H1 (cell line): ENCODE measurements around the gene GPRIN3. TPM values are rescaled to one million over a fixed set of nuclear protein-coding genes. Genes with fewer than 3 reads are reported as not detected.

Experiments used
- CTCF ChIA-PET: fragments of 300-600 bp; sonication (Branson Sonifier 250); formaldehyde crosslinking; loops from one replicate; lab custom pipeline; 2021; ENCODE audit not compliant: partially characterized antibody; lab: Charles Lee
- POLR2A ChIA-PET: fragments of 300-600 bp; sonication (Branson Sonifier 250); formaldehyde crosslinking; loops from one replicate; lab custom pipeline; 2021; ENCODE audit warnings: inconsistent platforms; ENCODE audit not compliant: partially characterized antibody; lab: Charles Lee
- DNase-seq, 2 experiments: peaks; one replicate each; pipeline versions ENCODE4 v3.0.0 to v3.0.0-alpha.2; 2010 to 2022; ENCODE audit warnings: low spot score in 2 of 2, low read depth in 1 of 2, mixed read lengths in 1 of 2
- FAIRE-seq: peaks from 2 replicates; lab custom pipeline; 2011; peaks lifted over from hg19 to GRCh38; lab: Jason Lieb, UNC
- H2AFZ ChIP-seq: 2 replicates; pipeline ENCODE4 v1.8.1; 2012; ENCODE audit warnings: low read length, inconsistent platforms
- H2AK5ac ChIP-seq: 2 replicates; pipeline ENCODE4 v1.6.1; 2013; ENCODE audit warnings: low read depth, low read length
- H2BK120ac ChIP-seq: replicated peaks from 2 replicates; pipeline ENCODE3; 2013; ENCODE audit warnings: low read depth, low read length, inconsistent platforms
- H2BK12ac ChIP-seq: 2 replicates; pipeline ENCODE4 v1.6.1; 2013; ENCODE audit warnings: low read depth, low read length
- H2BK15ac ChIP-seq: 2 replicates; pipeline ENCODE4 v1.6.1; 2013; ENCODE audit warnings: low read length
- H2BK20ac ChIP-seq: 2 replicates; pipeline ENCODE4 v1.6.1; 2013; ENCODE audit warnings: low read length
- H2BK5ac ChIP-seq: 2 replicates; pipeline ENCODE4 v1.6.1; 2013; ENCODE audit warnings: low read depth, low read length
- H3K14ac ChIP-seq: 2 replicates; pipeline ENCODE4 v1.6.1; 2013; ENCODE audit warnings: inconsistent platforms; ENCODE audit not compliant: insufficient read length
- H3K18ac ChIP-seq: 2 replicates; pipeline ENCODE4 v1.6.1; 2013; ENCODE audit warnings: low read length; ENCODE audit errors: extremely low read depth
- H3K23ac ChIP-seq: 2 replicates; pipeline ENCODE4 v1.6.1; 2013; ENCODE audit warnings: inconsistent platforms; ENCODE audit not compliant: insufficient read length
- H3K23me2 ChIP-seq: 2 replicates; pipeline ENCODE4 v1.6.1; 2013; ENCODE audit warnings: low read depth, low read length
- H3K27ac ChIP-seq: 2 replicates; pipeline ENCODE4 v1.6.1; 2011; ENCODE audit warnings: low read depth, low read length, inconsistent platforms
- H3K27me3 ChIP-seq, 4 experiments: replicated peaks in 1 of 4; 1 replicate in 1 of 4; 2 replicates in 3 of 4; pipeline versions ENCODE4 v1.6.1 to v1.8.1; 2011 to 2013; ENCODE audit warnings: low read length in 3 of 4, mild to moderate bottlenecking in 3 of 4, inconsistent platforms in 2 of 4, mixed read lengths in 2 of 4, moderate library complexity in 1 of 4; ENCODE audit not compliant: control insufficient read depth in 3 of 4, insufficient read depth in 3 of 4; ENCODE audit errors: extremely low read depth in 1 of 4
- H3K36me3 ChIP-seq, 4 experiments: 2 replicates each; pipeline versions ENCODE4 v1.6.1 to v1.8.1; 2011 to 2013; ENCODE audit warnings: mild to moderate bottlenecking in 4 of 4, low read length in 3 of 4, moderate library complexity in 2 of 4, control low read depth in 1 of 4, inconsistent platforms in 1 of 4; ENCODE audit not compliant: insufficient read depth in 4 of 4, control insufficient read depth in 2 of 4
- H3K4ac ChIP-seq: replicated peaks from 2 replicates; pipeline ENCODE3; 2013; ENCODE audit warnings: low read length, low read depth, mixed read lengths, inconsistent platforms; ENCODE audit not compliant: insufficient read length
- H3K4me1 ChIP-seq, 4 experiments: replicated peaks in 1 of 4; 1 replicate in 1 of 4; 2 replicates in 3 of 4; pipeline versions ENCODE4 v1.6.1 to v1.8.1; 2011 to 2013; ENCODE audit warnings: low read length in 3 of 4, inconsistent platforms in 2 of 4, mixed read lengths in 1 of 4; ENCODE audit not compliant: insufficient read depth in 4 of 4, control insufficient read depth in 3 of 4
- H3K4me2 ChIP-seq, 2 experiments: 2 replicates each; pipeline versions ENCODE4 v1.6.1 to v1.8.1; 2011 to 2013; ENCODE audit warnings: low read depth in 2 of 2, low read length in 2 of 2, control low read depth in 1 of 2, inconsistent platforms in 1 of 2, mild to moderate bottlenecking in 1 of 2; ENCODE audit not compliant: insufficient read depth in 1 of 2
- H3K4me3 ChIP-seq, 4 experiments: fragments of 200-600, 300-600 bp in 1 of 4; sonication (generic), shearing (Covaris generic), sonication (Bioruptor Twin) in 1 of 4; 2 replicates each; pipeline versions ENCODE4 v1.5.1 to v1.8.1; 2011 to 2016; ENCODE audit warnings: low read length in 4 of 4, low read depth in 3 of 4, control low read depth in 2 of 4, inconsistent platforms in 2 of 4, mild to moderate bottlenecking in 2 of 4, mixed read lengths in 1 of 4, moderate library complexity in 1 of 4; ENCODE audit not compliant: insufficient read depth in 2 of 4; ENCODE audit errors: extremely low read depth in 1 of 4
- H3K56ac ChIP-seq: replicated peaks from 2 replicates; pipeline ENCODE3; 2013; ENCODE audit warnings: low read depth, mild to moderate bottlenecking, mixed read lengths, low read length, inconsistent platforms; ENCODE audit not compliant: insufficient read length
- H3K79me1 ChIP-seq: 2 replicates; pipeline ENCODE4 v1.6.1; 2013; ENCODE audit warnings: low read depth, low read length, control low read depth
- H3K79me2 ChIP-seq, 2 experiments: 2 replicates each; pipeline versions ENCODE4 v1.6.1 to v1.8.1; 2012 to 2013; ENCODE audit warnings: low read length in 2 of 2, mild to moderate bottlenecking in 2 of 2, inconsistent platforms in 1 of 2; ENCODE audit not compliant: insufficient read depth in 2 of 2, control insufficient read depth in 1 of 2
- H3K9ac ChIP-seq, 4 experiments: replicated peaks in 1 of 4; 1 replicate in 1 of 4; 2 replicates in 3 of 4; pipeline versions ENCODE4 v1.6.1 to v1.8.1; 2011 to 2013; ENCODE audit warnings: low read depth in 3 of 4, low read length in 3 of 4, control low read depth in 2 of 4, mild to moderate bottlenecking in 2 of 4, moderate library complexity in 2 of 4, inconsistent platforms in 1 of 4; ENCODE audit errors: extremely low read depth in 1 of 4
- H3K9me3 ChIP-seq, 2 experiments: 2 replicates each; pipeline versions ENCODE4 v1.6.1 to v1.8.1; 2012 to 2013; ENCODE audit warnings: mild to moderate bottlenecking in 2 of 2, moderate library complexity in 2 of 2, control low read depth in 1 of 2, inconsistent platforms in 1 of 2, low read depth in 1 of 2, low read length in 1 of 2, mixed read lengths in 1 of 2; ENCODE audit not compliant: insufficient read depth in 2 of 2
- H4K20me1 ChIP-seq, 2 experiments: replicated peaks in 1 of 2; 2 replicates each; pipeline versions ENCODE3 to v1.8.1; 2011 to 2013; ENCODE audit warnings: inconsistent platforms in 2 of 2, low read length in 2 of 2, mild to moderate bottlenecking in 1 of 2; ENCODE audit not compliant: insufficient read depth in 2 of 2, control insufficient read depth in 1 of 2
- H4K5ac ChIP-seq: 2 replicates; pipeline ENCODE4 v1.6.1; 2013; ENCODE audit warnings: low read length, low read depth, mixed read lengths, inconsistent platforms; ENCODE audit not compliant: insufficient read length
- H4K8ac ChIP-seq: 2 replicates; pipeline ENCODE4 v1.8.0; 2013; ENCODE audit warnings: mild to moderate bottlenecking, moderate library complexity, low read length, inconsistent platforms; ENCODE audit not compliant: insufficient read depth; ENCODE audit errors: extremely low read depth
- H4K91ac ChIP-seq: replicated peaks from 2 replicates; pipeline ENCODE3; 2013; ENCODE audit warnings: low read length, mixed read lengths, inconsistent platforms; ENCODE audit not compliant: insufficient read length
- BRCA1 ChIP-seq: IDR thresholded peaks from 2 replicates; pipeline ENCODE4 v1.6.1; 2012; ENCODE audit warnings: low read depth, low read length, improper control_type of control experiment
- CBX5 ChIP-seq: fragments of 300-800, 300-1000 bp; sonication (generic); IDR thresholded peaks from 2 replicates; pipeline ENCODE4 v1.7.1; 2016; ENCODE audit warnings: antibody characterized with exemption, low read length, low read depth
- CHD1 ChIP-seq: IDR thresholded peaks from 2 replicates; pipeline ENCODE4 v1.6.1; 2012; ENCODE audit warnings: low read depth, low read length, improper control_type of control experiment
- CHD2 ChIP-seq: IDR thresholded peaks from 2 replicates; pipeline ENCODE4 v1.6.1; 2012; ENCODE audit warnings: low read length, improper control_type of control experiment
- E2F6 ChIP-seq: IDR thresholded peaks from 2 replicates; pipeline ENCODE4 v1.6.1; 2012; ENCODE audit warnings: inconsistent platforms
- EGR1 ChIP-seq: IDR thresholded peaks from 2 replicates; pipeline ENCODE4 v1.6.1; 2011; ENCODE audit warnings: low read depth, low read length, borderline replicate concordance
- NANOG ChIP-seq: IDR thresholded peaks from 2 replicates; pipeline ENCODE4 v1.6.1; 2011; ENCODE audit warnings: low read length, low read depth, mild to moderate bottlenecking, inconsistent platforms; ENCODE audit not compliant: insufficient read depth, poor library complexity, severe bottlenecking
- RAD21 ChIP-seq, 2 experiments: IDR thresholded peaks in 1 of 2; conservative IDR thresholded peaks in 1 of 2; 2 replicates each; pipeline ENCODE4 v1.6.1; 2011; ENCODE audit warnings: low read depth in 2 of 2, low read length in 2 of 2, improper control_type of control experiment in 1 of 2, inconsistent platforms in 1 of 2, mild to moderate bottlenecking in 1 of 2, moderate library complexity in 1 of 2
- RBBP5 ChIP-seq: IDR thresholded peaks from 2 replicates; pipeline ENCODE4 v1.7.1; 2012; ENCODE audit warnings: low read depth, mild to moderate bottlenecking, inconsistent platforms, low read length, moderate library complexity, borderline replicate concordance
- SAP30 ChIP-seq: fragments of 300-600 bp; sonication (generic); IDR thresholded peaks from 2 replicates; pipeline ENCODE4 v1.7.1; 2012; ENCODE audit warnings: low read length, moderate library complexity, mild to moderate bottlenecking, inconsistent platforms; ENCODE audit not compliant: insufficient read depth, insufficient replicate concordance
- SUZ12 ChIP-seq: fragments of 200-600 bp; sonication (generic); IDR thresholded peaks from 2 replicates; pipeline ENCODE4 v1.6.1; 2012; ENCODE audit warnings: mild to moderate bottlenecking, inconsistent platforms, low read length, moderate library complexity, mixed read lengths
- USF2 ChIP-seq: IDR thresholded peaks from 2 replicates; pipeline ENCODE4 v1.6.1; 2011; ENCODE audit warnings: low read length, improper control_type of control experiment
- polyA plus RNA-seq, 7 experiments: library from polyadenylated mRNA; depleted of rRNA in 3 of 7; stranded (reverse) in 5 of 7; unstranded in 2 of 7; fragments of >200 nt in 5 of 7; fragments of 200-250 nt in 2 of 7; gene quantifications; 1 replicate in 5 of 7; 2 replicates in 1 of 7; 4 replicates in 1 of 7; pipeline versions ENCODE4 v1.2.1 to v1.2.3, GENCODE V29; 2011 to 2013; ENCODE audit warnings: missing spikeins in 2 of 7, mixed read lengths in 2 of 7
- total RNA-seq: library from RNA; stranded (reverse); fragmentation: NEBNext Ultra II Directional; extraction: Animal tissue kit (Norgen Biotek cat#: 25700); gene quantifications from 2 replicates; pipeline ENCODE4 v1.2.1, GENCODE V29; 2021

Gene GPRIN3
- total and polyA plus RNA-seq, 2 of the 8 experiments (the other 6 are each of a cell fraction or from before 2014, with no cell fraction given) = 0.17 to 1.4 TPM

- Histone ChIP-seq H2BK5ac (no peak overlapping the region), H3K27ac (no peak overlapping the region), H3K79me2 (no peaks in the 10 kb centered on the region), H3K4me3 (no peak overlapping the region), H3K9ac (no peak overlapping the region), H3K4me1 (no peaks in the 10 kb centered on the region), H3K18ac (no peak overlapping the region), H3K23me2 (no peaks in the 10 kb centered on the region), H2AK5ac (no peak overlapping the region), H3K27me3 (no peaks in the 10 kb centered on the region), H2BK20ac (no peak overlapping the region), H4K20me1 (no peaks in the 10 kb centered on the region), H3K4ac (no peak overlapping the region), H2AFZ (no peak overlapping the region), H3K23ac (no peak overlapping the region), H4K5ac (no peak overlapping the region), H2BK12ac (no peak overlapping the region), H4K8ac (no peak overlapping the region), H2BK15ac (no peak overlapping the region), H3K4me2 (no peak overlapping the region), H3K79me1 (no peaks in the 10 kb centered on the region), H3K14ac (no peak overlapping the region), H3K9me3 (no peaks in the 10 kb centered on the region; a peak in 2 of 4 replicates), H3K56ac (no peak overlapping the region), H4K91ac (no peak overlapping the region), H2BK120ac (no peak overlapping the region), H3K36me3 (no peaks in the 10 kb centered on the region)
- FAIRE-seq = no peak
- CTCF ChIA-PET = interaction anchor here (1.6 kb wide), 1 partner anchor 50 kb away, joined by 4 read pairs; no protein-coding TSS in a partner anchor
- no peak for TF ChIP-seq CHD1
- TF ChIP-seq RAD21 (IDR thresholded peaks at IDR 0.05 in 1 of 2, conservative IDR thresholded peaks at IDR 0.05 in 1 of 2; ENCODE audit: low read depth in 2 of 2, low read length in 2 of 2) = no peak
- TF ChIP-seq SUZ12 = no peak
- no peak for TF ChIP-seq E2F6
- no peak for TF ChIP-seq EGR1
- TF ChIP-seq USF2 = no peak
- no peak for TF ChIP-seq CHD2
- no peak for TF ChIP-seq CBX5
- no peak for TF ChIP-seq RBBP5
- TF ChIP-seq BRCA1 = no peak
- TF ChIP-seq SAP30 = no peak
- no peak for TF ChIP-seq NANOG
- POLR2A ChIA-PET = no interaction called here
- no peak for DNase-seq
These were observed 31.3 kb downstream of the GPRIN3 start for GRCh38 chr4:89276296-89276695.
